ENCODE results near the gene CCDC185. TPM values are rescaled to one million over a fixed set of nuclear protein-coding genes. Genes with fewer than 3 reads are reported as not detected.

CCDC185 gene
- not detected for polyA plus RNA-seq (ENCODE audit: insufficient read length)

DNA sequence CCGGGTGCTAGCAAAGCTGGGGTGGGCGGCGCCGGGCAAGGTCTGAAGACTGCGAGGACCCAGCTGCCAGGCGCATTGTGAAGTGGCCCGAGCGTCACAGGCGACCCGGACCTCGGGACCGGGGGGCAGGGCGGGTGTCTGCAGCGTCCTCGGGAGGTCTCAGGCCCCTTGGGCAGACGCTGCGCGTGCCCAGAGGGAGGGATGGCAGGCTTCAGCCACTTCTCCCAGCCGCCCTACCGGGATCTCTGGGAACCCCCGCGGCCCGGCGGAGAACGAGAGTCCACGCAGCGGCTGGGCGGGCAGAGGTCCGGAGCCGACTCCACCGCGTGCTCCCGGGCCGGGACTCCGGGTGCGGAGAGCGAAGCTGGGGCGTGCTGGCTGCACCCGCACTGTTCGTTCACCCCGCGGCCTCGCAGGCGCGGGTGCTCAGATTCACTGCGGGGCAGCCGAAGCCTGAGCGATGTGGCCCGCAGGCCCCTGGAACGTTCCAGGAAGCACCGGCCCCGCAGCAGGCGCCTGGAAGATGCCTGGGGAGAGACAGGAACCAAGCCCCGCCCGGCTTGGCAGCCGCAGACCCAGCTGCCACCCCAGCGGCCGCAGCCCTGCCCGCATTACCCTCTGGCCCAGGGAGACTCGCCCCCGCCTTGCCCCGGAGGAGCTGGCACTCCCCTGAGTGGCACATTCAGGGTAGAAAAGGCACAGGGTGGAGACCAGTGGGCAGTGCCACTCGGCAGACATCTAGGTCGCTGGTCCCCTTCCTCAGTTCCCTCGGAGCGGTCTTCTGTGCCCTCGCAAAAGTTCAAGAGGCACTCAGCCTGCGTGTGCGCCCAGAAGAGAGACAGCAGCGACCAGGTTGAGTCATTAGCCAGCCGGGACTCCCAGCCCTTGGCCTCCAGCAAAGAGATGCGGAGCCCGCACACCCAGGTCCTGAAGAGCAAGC, at the start of gene CCDC185:
Gene CCDC185, plus strand, starts transcription at position 141 of the 940 bp plus-strand sequence. Its CDS starts 61 bp downstream, at position 202.
- no peak for DNase-seq

DNA sequence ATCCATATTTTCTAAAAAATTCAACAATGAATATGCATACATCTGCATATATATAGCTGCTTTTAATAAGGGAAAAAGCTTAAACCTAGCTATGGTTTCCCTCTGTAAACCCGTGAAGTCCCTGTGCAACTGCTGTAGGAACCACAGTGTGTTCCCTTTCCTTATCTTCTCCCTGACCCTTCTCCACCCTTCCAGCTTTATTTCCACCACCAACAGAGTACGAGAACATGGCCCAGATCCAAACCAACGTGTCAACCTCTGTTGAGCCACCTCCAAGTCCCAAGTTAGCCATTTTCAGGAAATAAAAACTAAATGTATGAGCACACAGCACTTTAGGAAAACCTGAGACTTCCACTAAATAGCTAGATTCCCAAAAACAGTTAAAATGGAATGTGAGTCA, 49.5 kb upstream of the CCDC185 start:
- no peak for DNase-seq

DNA sequence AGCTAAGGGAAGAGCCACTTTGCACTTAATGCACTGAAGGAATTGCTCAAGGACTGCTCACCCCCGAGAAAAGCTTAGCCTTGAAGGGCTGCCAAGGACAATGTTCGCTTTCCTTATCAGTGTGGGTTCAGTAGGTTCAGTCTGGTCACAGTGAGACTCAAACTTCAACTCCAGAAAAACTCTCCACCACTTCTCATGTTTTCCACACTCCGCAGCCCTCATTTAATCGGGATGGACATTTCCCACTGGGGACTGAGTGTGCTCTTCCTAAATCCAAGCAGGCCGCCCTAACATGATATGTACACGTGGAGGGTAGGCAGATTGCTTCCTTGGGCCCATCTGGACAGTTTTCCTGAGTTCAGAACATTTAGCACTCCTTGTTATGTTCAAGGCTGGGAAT, 48.7 kb upstream of the CCDC185 start:
- DNase-seq, result no peak

DNA sequence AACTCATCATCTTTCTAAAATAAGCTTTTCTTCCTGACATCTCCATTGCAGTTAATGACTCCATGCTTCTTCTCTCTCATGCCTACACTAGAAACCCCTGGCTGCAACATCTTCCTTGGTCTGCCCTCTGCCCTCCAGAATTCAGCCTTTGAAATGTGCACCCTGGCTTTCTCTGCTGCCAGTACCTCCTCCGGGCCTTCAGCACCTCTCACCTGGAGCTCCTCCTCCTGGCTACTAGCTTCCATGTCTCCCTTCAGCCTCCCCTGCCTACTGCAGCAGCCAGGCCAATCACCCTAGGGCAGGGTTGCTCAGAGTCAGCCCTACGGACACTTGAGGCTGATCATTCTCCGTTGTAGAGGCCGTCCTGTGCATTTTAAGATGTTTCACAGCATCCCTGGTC, 47.5 kb upstream of the CCDC185 start:
- DNase-seq, result no peak

DNA sequence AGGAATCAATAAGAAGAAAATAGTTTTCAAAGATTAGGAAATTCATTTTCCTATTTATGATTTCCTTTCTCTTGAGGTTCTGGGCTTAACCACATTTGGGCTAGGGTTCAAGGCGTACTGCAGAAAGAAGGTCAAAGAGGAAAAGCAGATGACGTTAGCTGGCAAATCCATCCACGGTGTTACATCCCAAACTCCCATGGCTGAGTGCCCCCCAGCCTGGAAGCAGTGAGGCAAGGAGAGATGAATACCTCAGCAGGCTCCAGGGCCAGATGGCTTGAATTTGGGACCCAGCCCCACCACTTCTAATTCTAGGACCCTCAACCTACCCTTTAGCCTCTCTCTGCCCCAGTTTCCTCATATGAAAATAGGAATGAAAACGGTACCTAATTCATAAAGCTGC, 46.9 kb upstream of the CCDC185 start:
- DNase-seq, result no peak

DNA sequence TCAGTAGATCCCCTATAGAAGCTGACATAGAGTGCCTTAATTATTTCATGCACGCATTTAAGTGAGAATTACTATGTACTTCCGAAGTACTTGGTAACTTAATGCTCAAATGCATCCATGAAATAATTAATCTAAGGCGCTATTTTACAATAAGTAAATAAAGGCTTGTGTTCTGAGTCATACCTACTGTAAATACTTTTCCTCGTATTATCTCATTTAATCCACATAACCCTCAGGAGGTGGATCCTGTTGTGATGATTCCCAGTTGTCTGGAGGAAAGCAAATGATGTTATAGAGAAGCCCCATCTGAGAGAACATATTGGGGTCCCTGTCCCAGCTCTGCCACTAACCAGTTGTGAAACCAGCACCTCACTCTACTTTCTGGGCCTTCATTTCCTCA, 45.6 kb upstream of the CCDC185 start:
- no peak for DNase-seq

DNA sequence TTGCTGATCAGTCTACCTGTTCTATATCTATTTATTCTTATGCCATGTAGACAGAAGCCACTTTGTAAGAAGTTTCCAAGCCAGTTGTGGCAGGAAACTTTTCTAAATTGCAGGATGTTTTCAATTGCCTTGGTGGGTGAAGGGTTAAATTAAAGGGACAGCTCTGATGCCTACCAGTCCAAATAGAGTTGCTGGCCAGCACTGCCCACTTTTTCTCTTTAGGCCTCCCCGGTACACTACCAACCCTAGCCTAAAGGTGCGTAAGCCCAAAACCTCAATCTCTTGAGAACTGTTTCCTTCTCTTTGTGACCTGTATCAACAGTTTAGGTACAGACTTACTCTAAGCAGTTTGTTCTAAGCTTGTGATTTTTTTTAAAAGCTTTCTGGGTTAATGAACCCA, 44.8 kb upstream of the CCDC185 start:
- DNase-seq, result no peak

DNA sequence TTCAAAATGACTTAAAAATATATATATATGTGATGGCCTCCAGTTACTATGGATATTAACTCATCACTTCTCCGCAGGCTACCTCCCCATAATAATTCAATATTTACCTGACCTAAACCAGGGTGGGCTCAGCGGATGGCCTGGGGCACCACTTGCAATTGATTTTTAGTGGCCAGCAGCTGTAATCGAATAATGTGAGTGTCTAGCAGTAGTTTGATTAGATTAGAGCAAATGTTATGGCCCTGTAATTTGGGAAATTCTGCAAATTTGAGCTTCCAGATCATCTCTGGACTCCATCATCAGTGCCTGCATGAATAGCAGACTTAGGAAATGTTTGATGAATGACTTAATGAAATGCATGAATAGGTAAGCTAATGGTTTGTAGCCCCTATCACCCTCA, 44.0 kb upstream of the CCDC185 start:
- no peak for DNase-seq

DNA sequence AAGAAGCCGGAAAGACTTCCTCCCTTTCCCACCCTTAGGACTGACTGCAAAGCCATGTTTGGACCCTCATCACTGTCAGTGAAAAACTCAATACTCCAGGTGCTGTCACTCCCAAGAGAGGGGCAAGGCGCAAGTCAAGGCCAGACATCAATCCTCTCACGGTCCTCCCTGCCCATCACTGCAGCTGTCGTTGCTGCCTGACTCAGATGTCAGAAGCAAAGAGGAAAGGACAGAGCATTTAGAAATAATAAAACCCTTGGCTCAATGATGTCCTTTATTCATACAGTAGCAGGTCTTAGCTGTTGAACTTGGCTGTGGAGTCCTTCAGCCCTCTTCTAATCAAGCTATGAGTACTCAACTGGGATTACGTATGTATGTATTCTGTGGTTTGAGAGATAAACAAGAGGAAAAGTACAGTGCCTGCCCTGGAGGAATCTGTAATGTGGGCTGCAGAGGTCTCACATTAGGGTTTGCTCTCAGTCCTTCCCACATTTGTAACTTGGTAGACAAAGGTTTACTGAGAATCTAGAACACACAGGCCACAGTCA, 42.8 kb upstream of the CCDC185 start:
- no peak for DNase-seq

DNA sequence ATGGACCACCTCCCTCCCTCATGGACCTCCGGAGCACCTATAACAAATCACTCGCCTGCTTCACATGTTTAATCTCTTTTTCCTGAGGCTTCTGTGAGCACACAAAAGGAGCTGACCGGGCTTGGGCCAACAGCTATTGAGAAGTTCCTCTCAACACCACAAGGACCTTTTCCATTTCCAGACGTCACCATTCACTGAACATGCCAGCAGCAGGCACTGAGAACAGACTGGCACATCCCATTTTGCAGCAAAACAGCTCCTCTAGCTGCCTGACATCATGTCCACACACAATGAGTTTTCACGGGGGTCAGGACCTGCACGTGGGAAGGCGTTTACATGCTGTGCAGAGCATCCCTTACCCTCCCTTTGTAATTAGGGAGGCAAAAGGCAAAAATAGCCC, 40.3 kb upstream of the CCDC185 start:
- DNase-seq, result no peak

DNA sequence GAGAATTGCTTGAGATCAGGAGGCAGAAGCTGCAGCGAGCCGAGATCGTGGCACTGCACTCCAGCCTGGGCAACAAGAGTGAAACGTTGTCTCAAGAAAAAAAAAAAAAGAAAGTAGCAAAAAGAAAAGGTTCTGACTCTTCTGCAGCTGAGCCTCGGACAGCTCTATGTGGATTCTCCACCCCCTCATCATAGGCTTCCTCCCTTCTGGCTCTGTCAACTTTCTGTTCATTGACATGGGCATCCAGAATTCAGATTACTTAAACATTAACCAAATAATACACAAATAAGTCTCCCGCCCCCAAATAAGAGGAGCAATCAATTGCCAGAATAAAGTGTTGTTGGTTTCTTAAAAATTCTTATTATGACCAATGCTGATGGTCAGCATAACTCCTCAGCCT, 39.3 kb upstream of the CCDC185 start:
- no peak for DNase-seq

DNA sequence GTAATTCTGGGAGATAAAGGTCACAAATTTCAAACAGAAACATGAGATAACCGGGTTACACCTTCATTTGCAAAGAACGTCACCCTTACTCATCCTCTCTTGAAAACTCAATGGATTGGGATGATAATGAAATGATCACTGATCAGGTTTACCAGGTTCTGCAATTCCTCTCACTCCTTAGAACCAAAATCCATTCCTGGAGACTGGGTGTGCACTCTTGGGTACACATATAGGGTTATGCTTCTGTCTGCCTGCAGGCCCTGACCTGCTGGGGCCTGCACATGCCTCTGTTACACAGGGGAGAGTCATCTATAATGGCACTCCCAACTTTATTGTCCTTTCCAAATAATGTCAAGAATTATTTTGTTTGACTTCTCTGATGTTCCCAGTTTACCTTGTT, 37.5 kb upstream of the CCDC185 start:
- no peak for DNase-seq

DNA sequence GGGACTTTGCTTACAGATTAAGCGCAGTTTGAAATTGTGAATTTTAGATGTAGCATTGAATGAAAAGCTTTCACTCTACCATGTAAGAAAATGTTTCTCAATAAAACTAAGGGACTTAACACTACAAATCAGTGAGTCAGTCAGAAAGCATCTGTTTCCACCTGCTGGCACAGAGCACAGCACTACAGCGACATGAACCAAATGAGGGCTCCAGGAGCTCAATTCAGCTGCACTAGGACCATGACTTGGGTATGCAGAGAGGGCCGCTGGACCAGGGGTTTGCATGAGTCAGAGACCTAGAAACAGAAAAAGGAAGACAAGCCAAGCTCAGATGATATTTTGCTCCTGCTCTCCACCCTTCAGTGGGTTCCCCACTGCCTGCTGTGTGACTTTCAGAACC, 34.4 kb upstream of the CCDC185 start:
- no peak for DNase-seq

DNA sequence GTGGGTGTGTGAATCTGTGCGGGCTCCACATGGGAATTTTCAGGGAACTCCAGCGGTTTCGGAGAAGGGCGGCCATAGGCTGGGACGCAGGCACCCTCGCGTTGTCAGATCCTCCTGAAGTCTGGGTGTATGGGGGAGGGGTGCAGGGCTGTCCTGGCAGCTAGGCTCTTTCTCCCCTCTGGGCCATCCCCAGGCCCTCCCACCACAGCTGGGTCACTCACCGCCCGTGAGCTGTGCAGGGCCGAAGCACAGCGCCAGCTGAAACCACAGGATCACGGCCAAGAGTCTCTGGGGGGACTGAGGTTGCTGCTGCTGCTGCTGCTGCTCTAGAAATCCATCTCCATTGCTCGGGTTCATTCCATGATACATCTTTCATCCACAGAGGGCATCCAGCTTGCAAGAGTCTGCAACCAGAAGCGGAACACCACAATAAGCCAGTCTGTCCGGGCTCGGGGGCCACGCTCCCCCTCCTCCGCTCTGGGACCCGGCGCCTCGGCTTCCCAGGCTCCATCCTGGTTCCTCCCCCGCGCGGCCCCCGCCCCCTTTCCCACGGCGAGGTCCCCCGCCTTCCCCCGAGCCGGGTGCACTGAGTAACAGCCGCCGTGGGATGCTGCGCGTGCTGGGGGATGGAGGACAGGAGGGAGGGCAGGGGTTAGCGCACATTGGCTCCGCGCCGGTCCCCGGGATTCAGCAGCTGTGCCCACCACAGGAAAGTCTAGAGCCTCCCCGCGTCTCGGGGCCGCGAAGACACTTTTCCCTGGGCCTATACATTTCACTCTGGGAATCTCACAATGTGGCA, 30.0 kb upstream of the CCDC185 start:
- peak; percentile 44 for DNase-seq

DNA sequence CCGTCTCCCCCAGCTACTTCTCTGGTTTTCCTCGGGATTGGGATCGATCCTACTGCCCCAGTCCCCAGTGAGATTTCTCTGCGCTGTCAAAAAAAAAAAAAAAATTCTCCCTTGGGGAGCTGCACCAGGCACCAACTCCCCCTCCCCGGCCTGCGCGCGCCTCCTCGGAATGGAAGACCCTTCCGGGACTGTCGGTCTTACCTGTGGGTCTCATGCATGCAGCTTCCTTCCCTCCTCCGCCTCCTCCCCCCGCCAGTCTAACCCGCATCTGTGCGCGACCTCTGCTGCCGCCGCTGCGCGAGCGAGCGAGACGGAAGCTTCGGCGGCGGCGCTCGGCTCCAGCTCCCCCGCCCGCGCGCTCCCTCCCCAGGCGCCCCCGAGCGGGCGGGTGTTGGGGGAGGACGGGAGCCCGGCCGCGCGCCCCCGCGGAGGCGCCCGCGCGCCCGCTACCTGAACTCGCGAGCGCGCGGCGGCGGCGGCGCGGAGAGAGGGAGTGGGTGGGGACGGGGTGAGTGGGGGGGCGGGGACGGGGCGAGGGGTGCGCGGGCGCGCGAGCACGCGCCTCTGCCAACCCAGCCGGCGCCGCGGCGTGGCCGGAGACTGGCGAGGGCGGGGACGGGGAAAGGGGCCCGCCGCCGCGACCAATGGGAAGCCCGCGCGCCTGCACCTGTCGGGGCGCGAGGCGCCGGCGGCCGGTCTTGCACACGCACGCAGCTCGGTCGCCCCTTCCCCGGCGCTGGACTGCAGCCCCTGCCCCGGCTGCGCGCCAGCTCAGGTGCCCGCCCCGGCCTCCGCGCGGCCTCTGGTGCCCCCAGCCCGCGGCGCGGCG, 29.1 kb upstream of the CCDC185 start, which contains the start of gene SUSD4:
Gene SUSD4, minus strand, starts transcription at position 321 of the 829 bp plus-strand sequence. CDS start 751 bp downstream, outside the sequence.
- peak; percentile 27 for DNase-seq

DNA sequence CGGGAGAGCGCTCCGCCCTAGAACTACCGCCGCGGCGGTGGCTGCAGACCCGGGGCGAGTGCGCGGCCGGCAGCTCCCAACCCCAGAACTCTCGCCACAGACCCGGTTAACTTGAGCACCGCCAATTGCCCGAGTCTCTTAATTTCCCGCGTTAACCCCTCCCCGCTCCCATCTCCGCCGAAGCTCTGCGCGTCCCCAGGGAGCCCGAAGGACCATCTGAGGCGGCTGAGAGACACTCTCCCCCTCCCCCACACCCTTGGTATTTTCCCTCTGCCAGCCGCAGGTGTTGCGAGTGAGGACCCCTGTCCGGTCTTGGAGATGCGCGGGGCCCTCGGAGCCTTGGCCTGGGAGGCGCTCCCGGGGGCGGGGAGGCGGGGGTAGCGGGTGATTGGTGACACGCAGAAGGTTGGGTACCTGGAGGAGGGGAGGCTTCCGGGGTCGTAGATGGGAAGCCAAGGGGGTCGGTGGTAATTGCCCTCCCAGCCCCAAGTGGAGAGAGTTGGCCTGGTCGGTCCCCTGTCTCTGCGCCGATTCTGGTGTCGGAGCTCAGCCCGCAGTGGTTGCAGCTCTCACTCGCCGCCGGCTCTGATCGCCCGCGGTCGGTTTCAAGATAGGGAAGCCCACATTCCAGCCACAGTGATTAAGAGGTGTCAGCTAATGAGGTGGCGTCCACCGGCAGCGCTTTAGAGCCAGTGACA, 28.4 kb upstream of the CCDC185 start:
- DNase-seq, result no peak

DNA sequence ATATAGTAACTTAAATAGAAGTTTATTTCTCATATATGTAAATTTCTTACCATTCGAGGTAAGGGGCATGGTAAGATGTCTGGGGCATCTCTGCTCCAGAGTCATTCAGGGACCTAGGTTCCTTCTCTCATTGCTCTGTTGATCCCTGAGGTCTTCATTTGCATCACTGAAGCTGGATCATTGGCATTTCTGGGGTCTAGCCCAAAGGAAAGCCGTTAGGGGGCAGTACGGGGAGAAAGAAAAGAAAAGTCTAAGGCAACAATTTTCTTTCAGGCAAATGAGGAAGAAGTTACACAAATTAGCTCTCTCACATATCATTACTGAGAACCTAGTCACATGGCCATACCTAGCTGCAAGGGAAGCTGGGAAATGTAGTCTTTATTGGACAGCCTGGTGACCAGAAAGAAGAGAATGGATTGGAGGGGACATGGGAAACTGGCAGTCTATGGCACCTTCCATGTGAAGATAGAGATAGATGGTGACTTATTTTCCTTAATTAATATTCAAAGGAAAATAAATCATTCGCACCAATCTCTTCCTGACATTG, 19.1 kb upstream of the CCDC185 start:
- DNase-seq, result no peak

DNA sequence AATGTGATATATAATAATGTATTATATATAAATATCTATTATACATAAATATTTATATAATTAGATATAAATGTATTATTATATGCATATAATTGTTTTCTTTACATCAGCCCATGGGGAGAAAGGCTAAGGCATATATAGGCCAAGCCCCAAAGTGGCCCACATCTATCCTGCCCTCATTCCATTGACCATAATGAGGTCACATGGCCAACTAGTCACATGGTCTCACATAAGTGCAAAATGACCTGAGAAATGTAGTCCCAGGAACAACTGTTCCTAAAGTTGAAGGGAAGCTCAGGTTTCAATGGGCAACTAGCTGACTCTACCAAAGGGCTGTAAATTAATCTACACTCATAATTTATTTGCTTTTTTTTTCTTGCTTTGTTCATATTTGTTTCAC, 14.5 kb upstream of the CCDC185 start:
- no peak for DNase-seq

DNA sequence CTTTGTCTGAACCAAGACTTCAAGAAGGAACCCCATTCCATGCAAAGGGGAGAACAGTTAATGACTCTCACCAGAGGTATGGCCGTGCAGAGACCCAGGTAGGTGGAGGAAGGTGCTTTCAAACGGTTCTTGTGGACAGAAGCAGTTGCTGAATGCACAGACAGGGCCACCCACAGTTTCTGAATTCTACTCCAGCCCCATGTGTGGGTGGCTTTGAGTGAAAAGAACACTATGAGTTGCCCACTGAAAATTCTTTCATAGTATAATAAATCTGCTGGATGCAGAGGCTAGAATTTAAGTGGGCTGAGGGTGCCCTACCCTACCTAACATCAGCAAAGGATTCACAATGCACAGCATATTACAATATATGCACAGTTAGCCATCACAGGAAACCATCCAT, 7.2 kb upstream of the CCDC185 start:
- no peak for DNase-seq

DNA sequence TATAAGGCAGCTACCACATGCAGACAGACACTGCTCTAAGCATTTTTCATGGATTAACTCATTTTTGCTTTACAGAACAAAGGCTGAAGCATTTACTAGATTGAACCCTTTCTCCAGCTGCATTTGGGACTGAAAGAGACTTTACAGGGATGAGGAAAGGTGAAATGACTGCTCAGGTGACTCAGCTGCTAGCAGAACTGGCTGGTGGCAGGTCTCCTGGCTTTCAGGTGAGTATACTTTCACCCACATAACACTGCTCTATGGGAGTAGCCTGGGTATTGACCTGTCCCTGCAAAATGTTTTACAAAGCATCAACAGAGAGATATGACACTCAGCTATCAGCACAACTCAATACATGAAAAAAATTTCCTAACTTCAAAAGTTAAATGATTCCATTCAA, 2.6 kb upstream of the CCDC185 start:
- DNase-seq, result no peak

DNA sequence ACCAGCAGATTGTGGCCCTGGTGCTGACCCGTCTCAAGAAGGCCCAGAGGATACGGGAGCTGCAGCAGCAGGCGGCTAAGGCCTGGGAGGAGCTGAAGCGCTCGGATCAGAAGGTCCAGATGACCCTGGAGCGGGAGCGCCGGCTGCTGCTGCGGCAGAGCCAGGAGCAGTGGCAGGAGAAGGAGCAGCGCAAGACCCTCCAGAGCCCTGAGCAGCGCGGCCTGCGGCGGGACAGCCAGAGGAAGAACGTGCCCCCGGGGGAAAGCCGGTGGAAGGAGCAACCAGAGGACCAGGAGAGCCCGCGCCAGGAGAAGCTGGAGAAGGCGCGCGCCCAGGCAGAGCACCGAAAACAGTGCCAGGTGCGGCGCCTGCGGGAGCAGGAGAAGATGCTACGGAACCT, 1.0 kb downstream of the CCDC185 start:
- no peak for DNase-seq

Measured in hindlimb muscle (tissue), 1 donor.